K562 (cell line): ENCODE data around the gene ETS2. TPM values are rescaled to one million over a fixed set of nuclear protein-coding genes. Genes with fewer than 3 reads are reported as not detected.

Source experiments
- BCLAF1 ChIP-seq, 2 experiments: fragments of 450-650 bp in 1 of 2; IDR thresholded peaks; 2 replicates each; pipeline ENCODE4 v1.6.1; 2011 to 2017; ENCODE audit warnings: low read depth in 2 of 2, antibody characterized with exemption in 1 of 2, borderline replicate concordance in 1 of 2, low read length in 1 of 2, mild to moderate bottlenecking in 1 of 2, mixed read lengths in 1 of 2; ENCODE audit not compliant: control insufficient read depth in 1 of 2
- CSDE1 ChIP-seq, 2 experiments: fragments of 450-650 bp; IDR thresholded peaks; 2 replicates each; pipeline ENCODE4 v1.6.1; 2016; ENCODE audit warnings: mild to moderate bottlenecking in 1 of 2
- E2F6 ChIP-seq, 2 experiments: IDR thresholded peaks; 2 replicates each; pipeline ENCODE4 v1.6.1; 2011; ENCODE audit warnings: borderline replicate concordance in 1 of 2, control low read depth in 1 of 2, low read depth in 1 of 2, low read length in 1 of 2, mild to moderate bottlenecking in 1 of 2, mixed read lengths in 1 of 2, moderate library complexity in 1 of 2; ENCODE audit not compliant: insufficient read depth in 1 of 2, insufficient read length in 1 of 2, poor library complexity in 1 of 2, severe bottlenecking in 1 of 2; ENCODE audit errors: extremely low read depth in 1 of 2
- ELF2 ChIP-seq: fragments of 250-450 bp; sonication (Bioruptor Pico); IDR thresholded peaks from 2 replicates; pipeline ENCODE4 v1.5.0; 2021; ENCODE audit warnings: mild to moderate bottlenecking
- FOXK2 ChIP-seq, 2 experiments: fragments of 450-650 bp; IDR thresholded peaks in 1 of 2; conservative IDR thresholded peaks in 1 of 2; 2 replicates each; pipeline ENCODE4 v1.6.1; 2016; ENCODE audit warnings: low read depth in 2 of 2, mild to moderate bottlenecking in 1 of 2
- JUNB ChIP-seq: fragments of 450-650 bp; formaldehyde crosslinking; conservative IDR thresholded peaks from 2 replicates; pipeline ENCODE4 v1.4.0; 2020; ENCODE audit warnings: mild to moderate bottlenecking
- SMAD1 ChIP-seq: fragments of 150-350 bp; IDR thresholded peaks from 2 replicates; pipeline ENCODE4 v1.6.1; 2014; ENCODE audit warnings: low read length, low read depth; ENCODE audit not compliant: partially characterized antibody
- SMAD4 ChIP-seq: fragments of 250-450 bp; sonication (Bioruptor Pico); conservative IDR thresholded peaks from 2 replicates; pipeline ENCODE4 v1.8.0; 2021; ENCODE audit warnings: inconsistent platforms, mild to moderate bottlenecking, moderate library complexity
- TBL1XR1 ChIP-seq, 2 experiments: IDR thresholded peaks; 2 replicates each; pipeline ENCODE4 v1.6.1; 2012; ENCODE audit warnings: improper control_type of control experiment in 2 of 2, low read length in 2 of 2, mild to moderate bottlenecking in 1 of 2
- TBP ChIP-seq: optimal IDR thresholded peaks from 2 replicates; pipeline ENCODE3; 2011; ENCODE audit warnings: low read depth, low read length, improper control_type of control experiment
- TRIM28 ChIP-seq: fragments of 450-650 bp; IDR thresholded peaks from 2 replicates; pipeline ENCODE4 v1.6.1; 2017
- ZBTB26 ChIP-seq: fragments of 450-650 bp; formaldehyde crosslinking; IDR thresholded peaks from 2 replicates; pipeline ENCODE4 v1.4.0; 2022; ENCODE audit warnings: missing genetic modification characterization
- ZBTB43 ChIP-seq: sonication (generic); formaldehyde crosslinking; IDR thresholded peaks from 2 replicates; pipeline ENCODE4 v1.8.0; 2023; ENCODE audit warnings: mild to moderate bottlenecking, missing genetic modification reagents
- ZKSCAN8 ChIP-seq: fragments of 200-800 bp; sonication (Bioruptor generic); IDR thresholded peaks from 2 replicates; pipeline ENCODE4 v1.6.1; 2016; ENCODE audit warnings: missing genetic modification characterization, missing compliant biosample characterization
- ZNF668 ChIP-seq: fragments of 250-450 bp; sonication (Bioruptor Pico); IDR thresholded peaks from 2 replicates; pipeline ENCODE4 v1.8.0; 2022; ENCODE audit warnings: mild to moderate bottlenecking, inconsistent platforms
- ZNF699 ChIP-seq: fragments of 250-450 bp; sonication (Bioruptor Pico); IDR thresholded peaks from 2 replicates; pipeline ENCODE4 v1.8.0; 2021; ENCODE audit warnings: mild to moderate bottlenecking, moderate library complexity; ENCODE audit not compliant: insufficient replicate concordance
- ZNF77 ChIP-seq: fragments of 250-450 bp; sonication (Bioruptor Pico); IDR thresholded peaks from 2 replicates; pipeline ENCODE4 v1.5.0; 2020
- ZNF79 ChIP-seq: fragments of 250-450 bp; sonication (Bioruptor Pico); IDR thresholded peaks from 2 replicates; pipeline ENCODE4 v1.4.0; 2020; ENCODE audit warnings: low read depth, mild to moderate bottlenecking, moderate library complexity
- polyA plus RNA-seq, 8 experiments: library from polyadenylated mRNA; depleted of rRNA in 4 of 8; stranded (reverse) in 5 of 8; unstranded in 3 of 8; fragments of >200 nt; fragmentation: Nextera tagmentation in 2 of 8; fragmentation: Illumina TruSeq in 1 of 8; extraction: Ambion mirVana in 2 of 8; extraction: Trizol in 1 of 8; gene quantifications; 2 replicates each; pipeline versions ENCODE4 v1.2.1 to v1.2.3, GENCODE V29; 2011 to 2014; ENCODE audit warnings: inconsistent platforms in 1 of 8, missing spikeins in 1 of 8
- total RNA-seq, 7 experiments: library from RNA; depleted of rRNA in 6 of 7; stranded (reverse); fragments of >200 nt in 6 of 7; fragmentation: Illumina TruSeq in 2 of 7; extraction: Trizol in 2 of 7; gene quantifications; 2 replicates each; pipeline versions ENCODE4 v1.2.1 to v1.2.3, GENCODE V29; 2011 to 2021; ENCODE audit warnings: low replicate concordance in 1 of 7

The ETS2 gene
- total and polyA plus RNA-seq, 9 of the 15 experiments (the other 6 are each of a cell fraction or from before 2014, with no cell fraction given): 1.7 to 24.4 (median 12.2) TPM

- TF ChIP-seq ZBTB43: no peak
- no peak for TF ChIP-seq ZBTB26 (CRISPR knock-in tag)
- no peak for TF ChIP-seq SMAD1
- TF ChIP-seq ZKSCAN8 (CRISPR knock-in tag): no peak
- no peak for TF ChIP-seq ZNF79 (CRISPR knock-in tag)
- TF ChIP-seq ELF2 (CRISPR knock-in tag): no peak
- TF ChIP-seq JUNB (CRISPR knock-in tag): peak; percentile 85
- TF ChIP-seq ZNF699 (CRISPR knock-in tag): no peak
- no peak for TF ChIP-seq TRIM28
- TF ChIP-seq TBL1XR1 (IDR thresholded peaks at IDR 0.05; ENCODE audit: low read length in 2 of 2): no peak
- peak in 1 of 2 experiments; percentile 50; a peak in 1 of 4 replicates for TF ChIP-seq FOXK2 (conservative IDR thresholded peaks at IDR 0.05 in 1 of 2, IDR thresholded peaks at IDR 0.05 in 1 of 2; ENCODE audit: low read depth in 2 of 2)
- no peak for TF ChIP-seq ZNF668 (CRISPR knock-in tag)
- no peak for TF ChIP-seq BCLAF1 (IDR thresholded peaks at IDR 0.05; ENCODE audit: borderline replicate concordance in 1 of 2, control insufficient read depth in 1 of 2, low read depth in 2 of 2, low read length in 1 of 2)
- no peak for TF ChIP-seq TBP
- peak in 1 of 2 experiments; percentile 41 for TF ChIP-seq E2F6 (IDR thresholded peaks at IDR 0.05; ENCODE audit: borderline replicate concordance in 1 of 2, extremely low read depth in 1 of 2, insufficient read depth in 1 of 2, insufficient read length in 1 of 2, low read depth in 1 of 2, low read length in 1 of 2, poor library complexity in 1 of 2, severe bottlenecking in 1 of 2)
- TF ChIP-seq SMAD4 (CRISPR knock-in tag): peak; percentile 60; the same call in 1 of the 2 replicates
- TF ChIP-seq CSDE1 (IDR thresholded peaks at IDR 0.05): no peak
- no peak for TF ChIP-seq ZNF77
Observed at GRCh38 chr21:38787461-38788274, 18.1 kb upstream of the ETS2 start (continued).
